ENCODE results near the gene NSMCE4A. TPM values are rescaled to one million over a fixed set of nuclear protein-coding genes. Genes with fewer than 3 reads are reported as not detected.

Gene NSMCE4A
- total and polyA plus RNA-seq, 2 donors (not counting 3 experiments of a cell fraction or from before 2014, with no cell fraction given) = 36.8 to 51.0 TPM

DNA sequence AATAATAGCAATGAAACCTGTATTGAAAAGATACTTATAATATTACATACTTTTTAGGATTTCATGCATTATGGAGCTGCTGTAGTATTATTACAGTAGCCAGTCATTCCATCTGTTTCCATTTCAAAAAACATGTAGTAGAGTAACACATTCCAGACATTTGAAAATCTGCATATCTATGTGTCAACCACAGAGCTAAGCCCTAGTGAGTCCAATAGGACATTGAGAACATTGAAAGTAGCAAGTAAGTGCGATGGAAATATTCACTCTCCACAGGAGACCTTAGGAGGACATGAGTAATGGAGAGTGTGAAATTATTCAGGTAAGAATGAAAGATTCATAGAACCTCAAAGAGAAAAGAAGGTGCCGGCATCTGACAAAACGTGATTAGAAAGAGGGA is 15.3 kb downstream of the NSMCE4A start:
- H3K4me2 ChIP-seq (ENCODE audit: insufficient read depth, low read length) = no peak overlapping the region
- no peak overlapping the region for H3K27ac ChIP-seq (ENCODE audit: insufficient read depth, low read depth, low read length)
- H3K4me1 ChIP-seq (ENCODE audit: control insufficient read depth, extremely low read depth, insufficient read depth, low read length) = peaks cover 16% of the 10 kb centered on the region
- H3K79me2 ChIP-seq (ENCODE audit: control insufficient read depth, insufficient read depth, low read length) = no peaks in the 10 kb centered on the region
- H3K9ac ChIP-seq (replicated peaks; ENCODE audit: extremely low read depth, insufficient read depth, low read length) = no peak overlapping the region
- no TSS peak for BruUV-seq (replicated peaks)
- H3K9me1 ChIP-seq (replicated peaks; ENCODE audit: control insufficient read depth, extremely low read depth, insufficient read depth, low read length) = no peaks in the 10 kb centered on the region
- H3K9me3 ChIP-seq (replicated peaks; ENCODE audit: control insufficient read depth, insufficient read depth, low read length) = no peaks in the 10 kb centered on the region
- no peaks in the 10 kb centered on the region for H4K20me1 ChIP-seq (replicated peaks; ENCODE audit: control insufficient read depth, extremely low read depth, insufficient read depth, low read length)
- ChIA-PET CTCF (interaction anchor here (0.8 to 1.0 kb wide), 2 partner anchors 10 to 12 kb away, joined by 3 read pairs; no protein-coding TSS in a partner anchor), POLR2A (no interaction called here)
- H3K27me3 ChIP-seq (ENCODE audit: control insufficient read depth in 2 of 2, insufficient read depth in 2 of 2, low read length in 2 of 2) = no peaks in the 10 kb centered on the region
- H3K4me3 ChIP-seq (replicated peaks in 1 of 3; ENCODE audit: insufficient read depth in 1 of 3, low read depth in 1 of 3, low read length in 3 of 3) = no peak overlapping the region
- H3K36me3 ChIP-seq (ENCODE audit: control insufficient read depth in 2 of 2, extremely low read depth in 1 of 2, insufficient read depth in 2 of 2, low read length in 2 of 2) = peaks cover 0 to 3% of the 10 kb centered on the region in 2 experiments
- dilution Hi-C loops (cut with MboI; ENCODE audit: extremely low pct_ligation_motif_present, low sequenced_read_pairs) (no loop called here), intact Hi-C loops (cut with micrococcal nuclease) (no loop called here)
- no peak for DNase-seq (ENCODE audit: low read depth, low spot score)
- no peak for TF ChIP-seq JUN (IDR thresholded peaks at IDR 0.05; ENCODE audit: borderline replicate concordance, insufficient read depth, insufficient read length, low read depth)
- TF ChIP-seq POLR2A (IDR thresholded peaks at IDR 0.05; ENCODE audit: low read depth, low read length) = no peak
- TF ChIP-seq FOS (IDR thresholded peaks at IDR 0.05; ENCODE audit: borderline replicate concordance, insufficient read depth, low read length) = no peak
- TF ChIP-seq MAX (IDR thresholded peaks at IDR 0.05; ENCODE audit: insufficient read depth, insufficient read length) = no peak
- no peak for TF ChIP-seq GATA2 (IDR thresholded peaks at IDR 0.05; ENCODE audit: insufficient read depth, insufficient read length, low read depth, low read length)
- TF ChIP-seq POLR2AphosphoS5 (IDR thresholded peaks at IDR 0.05; ENCODE audit: insufficient read depth, low read depth, low read length) = no peak
- no peak for TF ChIP-seq EZH2 (IDR thresholded peaks at IDR 0.05; ENCODE audit: borderline replicate concordance, low read depth, low read length, severe bottlenecking)
- TF ChIP-seq CTCF (IDR thresholded peaks at IDR 0.05; ENCODE audit: extremely low read depth in 1 of 2, insufficient read depth in 1 of 2, low read depth in 1 of 2, low read length in 2 of 2) = no peak
- TF ChIP-seq MYC (IDR thresholded peaks at IDR 0.05; ENCODE audit: low read depth, low read length) = no peak
- no peak overlapping the region for H2AFZ ChIP-seq (ENCODE audit: low read depth, low read length)
- no peak for FAIRE-seq

All from endothelial cell of umbilical vein (primary cell).